Measurements from ENCODE around the gene ASB4. TPM values are rescaled to one million over a fixed set of nuclear protein-coding genes. Genes with fewer than 3 reads are reported as not detected.

Gene ASB4
- total and polyA plus RNA-seq, 7 donors: 0.23 to 24.0 (median 10.8) TPM

- H3K27ac ChIP-seq: peak overlapping the region; percentile 74
- peak overlapping the region; percentile 52 for H3K4me3 ChIP-seq
- intact Hi-C loops (cut with DNase I): loop anchor here in 1 of 2 donors (2.0 to 10.0 kb wide), 2 partner anchors 44 to 232 kb away; no protein-coding TSS in a partner anchor
- H3K27me3 ChIP-seq (ENCODE audit: insufficient read depth in 3 of 3, low read length in 2 of 3): no peaks in the 10 kb centered on the region
- DNase-seq: peak; percentile 42 to 55
- no peaks in the 10 kb centered on the region for H3K9me3 ChIP-seq
- TF ChIP-seq, protein P1, sequence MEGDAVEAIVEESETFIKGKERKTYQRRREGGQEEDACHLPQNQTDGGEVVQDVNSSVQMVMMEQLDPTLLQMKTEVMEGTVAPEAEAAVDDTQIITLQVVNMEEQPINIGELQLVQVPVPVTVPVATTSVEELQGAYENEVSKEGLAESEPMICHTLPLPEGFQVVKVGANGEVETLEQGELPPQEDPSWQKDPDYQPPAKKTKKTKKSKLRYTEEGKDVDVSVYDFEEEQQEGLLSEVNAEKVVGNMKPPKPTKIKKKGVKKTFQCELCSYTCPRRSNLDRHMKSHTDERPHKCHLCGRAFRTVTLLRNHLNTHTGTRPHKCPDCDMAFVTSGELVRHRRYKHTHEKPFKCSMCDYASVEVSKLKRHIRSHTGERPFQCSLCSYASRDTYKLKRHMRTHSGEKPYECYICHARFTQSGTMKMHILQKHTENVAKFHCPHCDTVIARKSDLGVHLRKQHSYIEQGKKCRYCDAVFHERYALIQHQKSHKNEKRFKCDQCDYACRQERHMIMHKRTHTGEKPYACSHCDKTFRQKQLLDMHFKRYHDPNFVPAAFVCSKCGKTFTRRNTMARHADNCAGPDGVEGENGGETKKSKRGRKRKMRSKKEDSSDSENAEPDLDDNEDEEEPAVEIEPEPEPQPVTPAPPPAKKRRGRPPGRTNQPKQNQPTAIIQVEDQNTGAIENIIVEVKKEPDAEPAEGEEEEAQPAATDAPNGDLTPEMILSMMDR (IDR thresholded peaks at IDR 0.05): peak; percentile 83
- no peaks in the 10 kb centered on the region for H3K36me3 ChIP-seq (ENCODE audit: insufficient read depth in 1 of 2, low read depth in 1 of 2)
- peak; percentile 80 to 91 (median 84) for ATAC-seq
- 5 to 10% (median 6%) methylated on average over 11 of the region's 11 CpGs for WGBS, 3 donors
- H3K4me1 ChIP-seq: no peaks in the 10 kb centered on the region
Observed at GRCh38 chr7:95476904-95477594, 8.7 kb upstream of the ASB4 start.

GRCh38 chr7:95478272-95479037 is 7.3 kb upstream of the ASB4 start:
- WGBS, 3 donors: 24 to 38% (median 25%) methylated on average over 18 of the region's 18 CpGs
- intact Hi-C loops (cut with DNase I): loop anchor here in 1 of 2 donors (10.0 kb wide), 1 partner anchor 234 kb away; no protein-coding TSS in a partner anchor
- Histone ChIP-seq H3K36me3 (ENCODE audit: insufficient read depth in 1 of 2, low read depth in 1 of 2) (no peaks in the 10 kb centered on the region), H3K27ac (no peak overlapping the region), H3K4me3 (peak overlapping the region; percentile 32), H3K27me3 (ENCODE audit: insufficient read depth in 3 of 3, low read length in 2 of 3) (no peaks in the 10 kb centered on the region), H3K4me1 (no peaks in the 10 kb centered on the region), H3K9me3 (no peaks in the 10 kb centered on the region)
- ATAC-seq (peak in 1 of 4 donors; percentile 52), DNase-seq (no peak)
- TF ChIP-seq, protein P1 (IDR thresholded peaks at IDR 0.05): no peak

GRCh38 chr7:95479992-95480624 is 5.6 kb upstream of the ASB4 start:
- Histone ChIP-seq H3K4me3 (no peak overlapping the region), H3K36me3 (ENCODE audit: insufficient read depth in 1 of 2, low read depth in 1 of 2) (no peaks in the 10 kb centered on the region), H3K4me1 (peaks cover under 1% of the 10 kb centered on the region), H3K27me3 (ENCODE audit: insufficient read depth in 3 of 3, low read length in 2 of 3) (no peaks in the 10 kb centered on the region), H3K27ac (no peak overlapping the region), H3K9me3 (no peaks in the 10 kb centered on the region)
- TF ChIP-seq, protein P1 (IDR thresholded peaks at IDR 0.05): no peak
- intact Hi-C loops (cut with DNase I): loop anchor here in 1 of 2 donors (5.0 to 10.0 kb wide), 2 partner anchors 235 to 1033 kb away; no protein-coding TSS in a partner anchor
- no peak for DNase-seq
- ATAC-seq: no peak

DNA sequence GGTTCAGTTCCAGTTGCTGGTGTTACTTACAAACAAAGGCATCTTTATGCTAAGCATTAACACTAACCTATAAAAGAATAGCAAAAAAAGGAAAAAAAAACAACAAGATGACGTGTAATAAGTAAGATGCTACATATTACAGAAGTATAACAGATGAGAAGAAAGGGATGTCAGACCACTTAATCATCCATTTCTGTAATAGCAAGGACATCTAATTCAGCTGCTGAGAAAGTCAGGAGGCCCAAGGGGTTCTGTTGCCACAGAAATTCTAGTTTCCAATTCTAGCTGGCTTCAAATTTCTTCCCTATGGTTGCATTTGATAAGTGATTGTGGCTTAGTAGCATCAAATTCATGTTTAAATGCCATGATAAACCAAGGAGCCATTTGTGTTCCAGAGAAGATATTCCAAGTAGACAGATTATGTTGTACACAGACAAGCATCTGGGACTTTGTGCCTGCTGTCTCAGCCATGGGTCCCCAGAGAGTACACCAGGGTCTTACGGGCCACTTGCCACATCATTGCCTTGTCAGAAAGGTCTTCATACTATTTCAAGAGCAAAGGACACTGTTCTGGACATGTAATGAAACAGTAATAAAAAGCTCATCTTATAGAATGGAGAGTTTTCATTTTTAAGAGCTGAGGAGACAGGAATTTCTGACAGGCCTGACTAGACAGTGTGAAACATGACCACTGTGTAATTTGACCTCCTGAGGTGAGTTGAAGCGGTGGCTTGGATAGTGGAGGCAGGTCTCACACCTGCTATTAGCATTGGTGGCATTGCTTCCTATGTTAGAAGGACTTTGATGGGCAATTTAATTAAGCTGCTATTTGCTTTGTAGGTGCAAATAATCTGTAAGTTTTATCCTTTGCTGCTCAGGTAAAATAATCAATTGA is 4.2 kb upstream of the ASB4 start:
- H3K4me1 ChIP-seq: peaks cover 5% of the 10 kb centered on the region
- TF ChIP-seq, protein P1 (IDR thresholded peaks at IDR 0.05): no peak
- DNase-seq: no peak
- no peaks in the 10 kb centered on the region for H3K9me3 ChIP-seq
- H3K36me3 ChIP-seq (ENCODE audit: insufficient read depth in 1 of 2, low read depth in 1 of 2): no peaks in the 10 kb centered on the region
- H3K27me3 ChIP-seq (ENCODE audit: insufficient read depth in 3 of 3, low read length in 2 of 3): no peaks in the 10 kb centered on the region
- ATAC-seq: no peak
- H3K4me3 ChIP-seq: no peak overlapping the region
- no peak overlapping the region for H3K27ac ChIP-seq
- intact Hi-C loops (cut with DNase I): loop anchor here in 1 of 2 donors (5.0 kb wide), 1 partner anchor 1034 kb away; no protein-coding TSS in a partner anchor
- WGBS, 3 donors: 50 to 65% (median 63%) methylated on average over 3 of the region's 3 CpGs

Measured in psoas muscle (tissue), 8 donors.